CD1c-positive myeloid dendritic cell (primary cell): Measurements from ENCODE around the gene CIPC.
A peak's percentile ranks its signal among the peaks of the same experiment; 100 is the strongest.

Experiments
- DNase-seq: peaks from one replicate; pipeline ENCODE4 v3.0.0-alpha.2; 2016; ENCODE audit errors: extremely low spot score

Gene CIPC

GRCh38 chr14:77097700-77098528 lies at the start of gene CIPC:
CIPC (plus strand) TSS chr14:77098258; CDS start chr14:77105709, 7,451 bp downstream.
- peak; percentile 100 for DNase-seq

- DNase-seq: peak; percentile 88
Measured at GRCh38 chr14:77051116-77051515, 46.9 kb upstream of the CIPC start.

GRCh38 chr14:77052281-77053044 lies 45.6 kb upstream of the CIPC start:
- DNase-seq: no peak

- peak; percentile 70 for DNase-seq
Measured at GRCh38 chr14:77053046-77053841, 44.8 kb upstream of the CIPC start.

- DNase-seq: no peak
Measured at GRCh38 chr14:77055306-77055705, 42.8 kb upstream of the CIPC start.

GRCh38 chr14:77055981-77056380 lies 42.1 kb upstream of the CIPC start:
- DNase-seq: no peak

- no peak for DNase-seq
Measured at GRCh38 chr14:77058117-77058516, 39.9 kb upstream of the CIPC start.

- DNase-seq: no peak
Measured at GRCh38 chr14:77058785-77059184, 39.3 kb upstream of the CIPC start.

GRCh38 chr14:77059276-77059915 lies 38.7 kb upstream of the CIPC start:
- peak; percentile 67 for DNase-seq

- no peak for DNase-seq
Measured at GRCh38 chr14:77061630-77062257, 36.3 kb upstream of the CIPC start.

GRCh38 chr14:77062261-77062660 lies 35.8 kb upstream of the CIPC start:
- no peak for DNase-seq

- no peak for DNase-seq
Measured at GRCh38 chr14:77063571-77064171, 34.4 kb upstream of the CIPC start.

GRCh38 chr14:77064521-77065178 lies 33.4 kb upstream of the CIPC start:
- no peak for DNase-seq

- no peak for DNase-seq
Measured at GRCh38 chr14:77065851-77066577, 32.0 kb upstream of the CIPC start.

GRCh38 chr14:77066578-77067172 lies 31.4 kb upstream of the CIPC start:
- no peak for DNase-seq

GRCh38 chr14:77067632-77068516 lies 30.2 kb upstream of the CIPC start:
- peak; percentile 61 for DNase-seq

- no peak for DNase-seq
Measured at GRCh38 chr14:77068517-77069200, 29.4 kb upstream of the CIPC start.

- no peak for DNase-seq
Measured at GRCh38 chr14:77069551-77069950, 28.5 kb upstream of the CIPC start.
